HEK293 (cell line): Measurements from ENCODE around the gene TWSG1.

Experiments used
- CTCF ChIA-PET: fragments of 350-600 bp; formaldehyde crosslinking; extraction: SDS; loops from one replicate; lab custom pipeline; 2021; ENCODE audit warnings: antibody characterized with exemption; lab: Yijun Ruan, JAX
- POLR2A ChIA-PET: fragments of 300-600 bp; formaldehyde crosslinking; extraction: SDS; loops from one replicate; lab custom pipeline; 2020; ENCODE audit warnings: antibody characterized with exemption, inconsistent platforms; lab: Yijun Ruan, JAX
- H3K27ac ChIP-seq: fragments of 200-500 bp; sonication (Bioruptor generic); 2 replicates; pipeline ENCODE4 v1.5.1; 2014; ENCODE audit warnings: low read depth, low read length, control low read depth, inconsistent platforms; ENCODE audit errors: extremely low read depth
- H3K36me3 ChIP-seq, 2 experiments: fragments of 200-500 bp in 1 of 2; sonication (Bioruptor generic) in 1 of 2; 1 replicate in 1 of 2; 2 replicates in 1 of 2; pipeline ENCODE4 v1.5.1; 2014 to 2017; ENCODE audit warnings: inconsistent platforms in 2 of 2, low read length in 2 of 2; ENCODE audit not compliant: control insufficient read depth in 2 of 2, insufficient read depth in 1 of 2
- H3K4me1 ChIP-seq: fragments of 200-500 bp; sonication (Bioruptor generic); 2 replicates; pipeline ENCODE4 v1.5.1; 2014; ENCODE audit warnings: mild to moderate bottlenecking, low read length, inconsistent platforms; ENCODE audit not compliant: control insufficient read depth, insufficient read depth
- H3K4me3 ChIP-seq: 2 replicates; pipeline ENCODE4 v1.5.1; 2011; ENCODE audit warnings: low read depth, mild to moderate bottlenecking, control low read depth, low read length, moderate library complexity
- H3K9me3 ChIP-seq: fragments of 200-500 bp; sonication (Bioruptor generic); 2 replicates; pipeline ENCODE4 v1.5.1; 2014; ENCODE audit warnings: low read depth, low read length, inconsistent platforms; ENCODE audit not compliant: control insufficient read depth, insufficient read depth
- GLI2 ChIP-seq: fragments of 450-650 bp; formaldehyde crosslinking; IDR thresholded peaks from 2 replicates; pipeline ENCODE4; 2017; ENCODE audit warnings: missing biosample characterization, missing genetic modification characterization, low read depth, borderline replicate concordance
- GLI4 ChIP-seq: fragments of 450-650 bp; formaldehyde crosslinking; IDR thresholded peaks from 2 replicates; pipeline ENCODE4 v1.5.1; 2016; ENCODE audit warnings: missing biosample characterization, missing genetic modification characterization
- OSR2 ChIP-seq: fragments of 450-650 bp; formaldehyde crosslinking; IDR thresholded peaks from 2 replicates; pipeline ENCODE4 v1.5.1; 2016; ENCODE audit warnings: missing biosample characterization, missing genetic modification characterization
- PRDM1 ChIP-seq: fragments of 450-650 bp; formaldehyde crosslinking; IDR thresholded peaks from 2 replicates; pipeline ENCODE4; 2016; ENCODE audit warnings: missing biosample characterization, missing genetic modification characterization
- RBAK ChIP-seq: fragments of 450-650 bp; formaldehyde crosslinking; IDR thresholded peaks from 2 replicates; pipeline ENCODE4 v1.5.1; 2016; ENCODE audit warnings: missing biosample characterization, missing genetic modification characterization
- SP3 ChIP-seq: fragments of 450-650 bp; formaldehyde crosslinking; IDR thresholded peaks from 2 replicates; pipeline ENCODE4 v1.5.1; 2016; ENCODE audit warnings: missing biosample characterization, missing genetic modification characterization
- ZBTB8A ChIP-seq: fragments of 450-650 bp; formaldehyde crosslinking; IDR thresholded peaks from 2 replicates; pipeline ENCODE4 v1.5.1; 2016; ENCODE audit warnings: missing biosample characterization, missing genetic modification characterization
- ZEB2 ChIP-seq: fragments of 450-650 bp; formaldehyde crosslinking; IDR thresholded peaks from 2 replicates; pipeline ENCODE4 v1.5.1; 2016; ENCODE audit warnings: missing biosample characterization, missing genetic modification characterization
- ZFP3 ChIP-seq: fragments of 450-650 bp; formaldehyde crosslinking; IDR thresholded peaks from 2 replicates; pipeline ENCODE4 v1.5.1; 2016; ENCODE audit warnings: low read depth, missing biosample characterization, missing genetic modification characterization
- ZFP69B ChIP-seq: fragments of 450-650 bp; formaldehyde crosslinking; IDR thresholded peaks from 2 replicates; pipeline ENCODE4 v1.5.1; 2016; ENCODE audit warnings: missing biosample characterization, missing genetic modification characterization
- ZNF157 ChIP-seq: fragments of 450-650 bp; formaldehyde crosslinking; IDR thresholded peaks from 2 replicates; pipeline ENCODE4 v1.5.1; 2016; ENCODE audit warnings: missing biosample characterization, missing genetic modification characterization
- ZNF274 ChIP-seq, 2 experiments: fragments of 200-500 bp in 1 of 2; fragments of 450-650 bp in 1 of 2; sonication (Bioruptor generic) in 1 of 2; formaldehyde crosslinking in 1 of 2; IDR thresholded peaks; 2 replicates each; pipeline versions ENCODE4 v1.5.1 to v1.6.1; 2014 to 2016; ENCODE audit warnings: borderline replicate concordance in 1 of 2, inconsistent platforms in 1 of 2, low read length in 1 of 2, missing biosample characterization in 1 of 2, missing genetic modification characterization in 1 of 2
- ZNF335 ChIP-seq: fragments of 450-650 bp; formaldehyde crosslinking; conservative IDR thresholded peaks from 2 replicates; pipeline ENCODE4 v1.5.1; 2016; ENCODE audit warnings: missing biosample characterization, missing genetic modification characterization
- ZNF354C ChIP-seq: fragments of 450-650 bp; formaldehyde crosslinking; IDR thresholded peaks from 2 replicates; pipeline ENCODE4 v1.5.1; 2016; ENCODE audit warnings: missing biosample characterization, missing genetic modification characterization, low read depth, borderline replicate concordance
- ZNF391 ChIP-seq: fragments of 450-650 bp; formaldehyde crosslinking; IDR thresholded peaks from 2 replicates; pipeline ENCODE4 v1.5.1; 2016; ENCODE audit warnings: low read depth, missing biosample characterization, missing genetic modification characterization, borderline replicate concordance
- ZNF423 ChIP-seq: fragments of 450-650 bp; formaldehyde crosslinking; IDR thresholded peaks from 2 replicates; pipeline ENCODE4 v1.5.1; 2016; ENCODE audit warnings: missing biosample characterization, missing genetic modification characterization
- ZNF544 ChIP-seq: fragments of 450-650 bp; formaldehyde crosslinking; IDR thresholded peaks from 2 replicates; pipeline ENCODE4 v1.5.0; 2017; ENCODE audit warnings: missing biosample characterization, missing genetic modification characterization
- ZNF585B ChIP-seq: fragments of 450-650 bp; formaldehyde crosslinking; IDR thresholded peaks from 2 replicates; pipeline ENCODE4 v1.5.1; 2016; ENCODE audit warnings: missing biosample characterization, missing genetic modification characterization
- ZNF701 ChIP-seq: fragments of 450-650 bp; formaldehyde crosslinking; IDR thresholded peaks from 2 replicates; pipeline ENCODE4 v1.5.1; 2016; ENCODE audit warnings: missing biosample characterization, missing genetic modification characterization
- ZNF707 ChIP-seq: fragments of 450-650 bp; formaldehyde crosslinking; IDR thresholded peaks from 2 replicates; pipeline ENCODE4 v1.5.1; 2016; ENCODE audit warnings: missing biosample characterization, missing genetic modification characterization
- ZNF76 ChIP-seq: fragments of 450-650 bp; formaldehyde crosslinking; IDR thresholded peaks from 2 replicates; pipeline ENCODE4; 2016; ENCODE audit warnings: low read depth, missing biosample characterization, missing genetic modification characterization, borderline replicate concordance
- ZNF776 ChIP-seq: fragments of 450-650 bp; formaldehyde crosslinking; IDR thresholded peaks from 2 replicates; pipeline ENCODE4 v1.5.0; 2017; ENCODE audit warnings: missing biosample characterization, missing genetic modification characterization, borderline replicate concordance
- ZSCAN23 ChIP-seq: fragments of 450-650 bp; formaldehyde crosslinking; IDR thresholded peaks from 2 replicates; pipeline ENCODE4 v1.5.1; 2016; ENCODE audit warnings: missing biosample characterization, missing genetic modification characterization
- ZSCAN30 ChIP-seq: fragments of 450-650 bp; IDR thresholded peaks from 2 replicates; pipeline ENCODE4 v1.5.1; 2018; ENCODE audit warnings: missing biosample characterization, mild to moderate bottlenecking, missing genetic modification characterization, moderate library complexity
- TF ChIP-seq, protein P1 (sequence below): fragments of 450-650 bp; formaldehyde crosslinking; IDR thresholded peaks from 2 replicates; pipeline ENCODE4 v1.5.1; 2016; ENCODE audit warnings: missing biosample characterization, missing genetic modification characterization, borderline replicate concordance
- TF ChIP-seq, protein P2 (sequence below): fragments of 450-650 bp; formaldehyde crosslinking; IDR thresholded peaks from 2 replicates; pipeline ENCODE4 v1.5.1; 2016; ENCODE audit warnings: missing biosample characterization, missing genetic modification characterization
- TF ChIP-seq, protein P3 (sequence below): fragments of 450-650 bp; formaldehyde crosslinking; IDR thresholded peaks from 2 replicates; pipeline ENCODE4 v1.5.1; 2016; ENCODE audit warnings: missing biosample characterization, missing genetic modification characterization
- TF ChIP-seq, protein P4 (sequence below): fragments of 450-650 bp; formaldehyde crosslinking; IDR thresholded peaks from 2 replicates; pipeline ENCODE4 v1.5.1; 2016; ENCODE audit warnings: missing biosample characterization, missing genetic modification characterization
- TF ChIP-seq, protein P5 (sequence below): fragments of 450-650 bp; formaldehyde crosslinking; IDR thresholded peaks from 2 replicates; pipeline ENCODE4 v1.5.1; 2016; ENCODE audit warnings: missing biosample characterization, missing genetic modification characterization

Gene TWSG1

DNA sequence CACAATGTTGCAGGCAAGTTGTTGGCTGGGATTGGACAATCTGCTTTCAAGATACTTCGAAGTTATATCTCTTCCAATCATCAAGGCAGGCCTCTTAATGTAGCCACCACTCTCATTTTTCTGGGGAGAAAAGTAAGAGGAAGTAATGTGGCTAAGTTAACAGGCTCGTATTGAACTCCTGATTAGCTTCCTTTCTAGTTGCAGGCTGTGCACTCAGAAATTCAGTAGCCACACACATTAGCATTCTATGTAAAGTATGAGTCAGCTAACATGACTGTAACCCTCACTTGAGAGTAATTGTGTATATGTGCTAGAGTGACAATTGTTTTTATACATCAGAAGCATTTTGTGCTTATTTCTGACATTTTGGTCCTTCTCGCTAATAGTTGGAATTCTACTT is 3.3 kb downstream of the TWSG1 start:
- Histone ChIP-seq H3K36me3 (peaks cover 16 to 40% of the 10 kb centered on the region in 2 experiments), H3K4me3 (no peak overlapping the region)
- CTCF ChIA-PET: interaction anchor here (0.9 to 1.4 kb wide), 2 partner anchors 11 to 237 kb away, joined by 3 to 4 read pairs; no protein-coding TSS in a partner anchor
- TF ChIP-seq PRDM1 (tag by site-specific recombination): peak; percentile 38; the same call in 1 of the 2 replicates
- TF ChIP-seq, protein P1, sequence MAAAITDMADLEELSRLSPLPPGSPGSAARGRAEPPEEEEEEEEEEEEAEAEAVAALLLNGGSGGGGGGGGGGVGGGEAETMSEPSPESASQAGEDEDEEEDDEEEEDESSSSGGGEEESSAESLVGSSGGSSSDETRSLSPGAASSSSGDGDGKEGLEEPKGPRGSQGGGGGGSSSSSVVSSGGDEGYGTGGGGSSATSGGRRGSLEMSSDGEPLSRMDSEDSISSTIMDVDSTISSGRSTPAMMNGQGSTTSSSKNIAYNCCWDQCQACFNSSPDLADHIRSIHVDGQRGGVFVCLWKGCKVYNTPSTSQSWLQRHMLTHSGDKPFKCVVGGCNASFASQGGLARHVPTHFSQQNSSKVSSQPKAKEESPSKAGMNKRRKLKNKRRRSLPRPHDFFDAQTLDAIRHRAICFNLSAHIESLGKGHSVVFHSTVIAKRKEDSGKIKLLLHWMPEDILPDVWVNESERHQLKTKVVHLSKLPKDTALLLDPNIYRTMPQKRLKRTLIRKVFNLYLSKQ (tag by site-specific recombination): no peak
- no peak for TF ChIP-seq SP3 (tag by site-specific recombination)
- TF ChIP-seq ZFP69B (tag by site-specific recombination): no peak
- TF ChIP-seq OSR2 (tag by site-specific recombination): peak; percentile 68
- TF ChIP-seq, protein P2, sequence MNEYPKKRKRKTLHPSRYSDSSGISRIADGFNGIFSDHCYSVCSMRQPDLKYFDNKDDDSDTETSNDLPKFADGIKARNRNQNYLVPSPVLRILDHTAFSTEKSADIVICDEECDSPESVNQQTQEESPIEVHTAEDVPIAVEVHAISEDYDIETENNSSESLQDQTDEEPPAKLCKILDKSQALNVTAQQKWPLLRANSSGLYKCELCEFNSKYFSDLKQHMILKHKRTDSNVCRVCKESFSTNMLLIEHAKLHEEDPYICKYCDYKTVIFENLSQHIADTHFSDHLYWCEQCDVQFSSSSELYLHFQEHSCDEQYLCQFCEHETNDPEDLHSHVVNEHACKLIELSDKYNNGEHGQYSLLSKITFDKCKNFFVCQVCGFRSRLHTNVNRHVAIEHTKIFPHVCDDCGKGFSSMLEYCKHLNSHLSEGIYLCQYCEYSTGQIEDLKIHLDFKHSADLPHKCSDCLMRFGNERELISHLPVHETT (tag by site-specific recombination): no peak
- TF ChIP-seq, protein P3, sequence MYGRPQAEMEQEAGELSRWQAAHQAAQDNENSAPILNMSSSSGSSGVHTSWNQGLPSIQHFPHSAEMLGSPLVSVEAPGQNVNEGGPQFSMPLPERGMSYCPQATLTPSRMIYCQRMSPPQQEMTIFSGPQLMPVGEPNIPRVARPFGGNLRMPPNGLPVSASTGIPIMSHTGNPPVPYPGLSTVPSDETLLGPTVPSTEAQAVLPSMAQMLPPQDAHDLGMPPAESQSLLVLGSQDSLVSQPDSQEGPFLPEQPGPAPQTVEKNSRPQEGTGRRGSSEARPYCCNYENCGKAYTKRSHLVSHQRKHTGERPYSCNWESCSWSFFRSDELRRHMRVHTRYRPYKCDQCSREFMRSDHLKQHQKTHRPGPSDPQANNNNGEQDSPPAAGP: no peak
- no peak for TF ChIP-seq ZNF585B (tag by site-specific recombination)
- no peak for TF ChIP-seq ZSCAN30 (tag by site-specific recombination)
- TF ChIP-seq, all 188 proteins: peak for 2
- Histone ChIP-seq H3K4me1 (no peaks in the 10 kb centered on the region), H3K27ac (no peak overlapping the region), H3K9me3 (no peaks in the 10 kb centered on the region)
- POLR2A ChIA-PET: interaction anchor here (1.0 kb wide), 1 partner anchor 201 kb away, joined by 3 read pairs; the partner anchor contains the start of gene ANKRD12

DNA sequence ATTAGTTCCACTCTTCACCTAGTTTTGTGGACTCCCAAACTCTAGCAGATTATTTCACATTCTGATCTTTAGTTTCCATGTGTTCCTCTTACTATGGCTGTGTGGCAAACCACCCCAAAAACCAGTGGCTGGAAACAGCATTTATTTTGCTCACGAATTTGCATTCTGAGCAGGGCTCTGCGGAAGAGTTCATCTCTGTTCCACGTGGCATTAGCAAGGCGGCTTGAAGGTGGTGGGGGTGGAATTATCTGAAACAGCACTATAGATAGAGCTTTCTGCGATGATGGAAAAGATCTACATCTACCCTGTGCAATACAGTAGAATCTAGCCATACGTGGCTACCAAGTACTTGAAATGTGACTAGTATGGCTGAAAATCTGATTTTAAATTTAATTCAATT is 5.9 kb downstream of the TWSG1 start:
- Histone ChIP-seq H3K36me3 (peaks cover 29 to 49% of the 10 kb centered on the region in 2 experiments), H3K27ac (no peak overlapping the region), H3K4me1 (no peaks in the 10 kb centered on the region), H3K9me3 (no peaks in the 10 kb centered on the region), H3K4me3 (no peak overlapping the region)
- TF ChIP-seq ZNF335 (tag by site-specific recombination): no peak
- TF ChIP-seq, protein P4, sequence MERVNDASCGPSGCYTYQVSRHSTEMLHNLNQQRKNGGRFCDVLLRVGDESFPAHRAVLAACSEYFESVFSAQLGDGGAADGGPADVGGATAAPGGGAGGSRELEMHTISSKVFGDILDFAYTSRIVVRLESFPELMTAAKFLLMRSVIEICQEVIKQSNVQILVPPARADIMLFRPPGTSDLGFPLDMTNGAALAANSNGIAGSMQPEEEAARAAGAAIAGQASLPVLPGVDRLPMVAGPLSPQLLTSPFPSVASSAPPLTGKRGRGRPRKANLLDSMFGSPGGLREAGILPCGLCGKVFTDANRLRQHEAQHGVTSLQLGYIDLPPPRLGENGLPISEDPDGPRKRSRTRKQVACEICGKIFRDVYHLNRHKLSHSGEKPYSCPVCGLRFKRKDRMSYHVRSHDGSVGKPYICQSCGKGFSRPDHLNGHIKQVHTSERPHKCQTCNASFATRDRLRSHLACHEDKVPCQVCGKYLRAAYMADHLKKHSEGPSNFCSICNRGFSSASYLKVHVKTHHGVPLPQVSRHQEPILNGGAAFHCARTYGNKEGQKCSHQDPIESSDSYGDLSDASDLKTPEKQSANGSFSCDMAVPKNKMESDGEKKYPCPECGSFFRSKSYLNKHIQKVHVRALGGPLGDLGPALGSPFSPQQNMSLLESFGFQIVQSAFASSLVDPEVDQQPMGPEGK (tag by site-specific recombination): no peak
- TF ChIP-seq ZBTB8A: no peak
- TF ChIP-seq ZNF776 (tag by site-specific recombination): no peak
- no peak for TF ChIP-seq ZNF544 (tag by site-specific recombination)
- TF ChIP-seq ZNF707 (tag by site-specific recombination): no peak
- TF ChIP-seq ZNF76 (tag by site-specific recombination): no peak
- TF ChIP-seq ZNF274 (IDR thresholded peaks at IDR 0.05; ENCODE audit: low read length): no peak
- no peak for TF ChIP-seq ZNF274 (tag by site-specific recombination; IDR thresholded peaks at IDR 0.05; ENCODE audit: borderline replicate concordance)
- TF ChIP-seq ZNF701: no peak
- no peak for TF ChIP-seq ZFP3
- no peak for TF ChIP-seq ZNF423
- TF ChIP-seq, protein P5, sequence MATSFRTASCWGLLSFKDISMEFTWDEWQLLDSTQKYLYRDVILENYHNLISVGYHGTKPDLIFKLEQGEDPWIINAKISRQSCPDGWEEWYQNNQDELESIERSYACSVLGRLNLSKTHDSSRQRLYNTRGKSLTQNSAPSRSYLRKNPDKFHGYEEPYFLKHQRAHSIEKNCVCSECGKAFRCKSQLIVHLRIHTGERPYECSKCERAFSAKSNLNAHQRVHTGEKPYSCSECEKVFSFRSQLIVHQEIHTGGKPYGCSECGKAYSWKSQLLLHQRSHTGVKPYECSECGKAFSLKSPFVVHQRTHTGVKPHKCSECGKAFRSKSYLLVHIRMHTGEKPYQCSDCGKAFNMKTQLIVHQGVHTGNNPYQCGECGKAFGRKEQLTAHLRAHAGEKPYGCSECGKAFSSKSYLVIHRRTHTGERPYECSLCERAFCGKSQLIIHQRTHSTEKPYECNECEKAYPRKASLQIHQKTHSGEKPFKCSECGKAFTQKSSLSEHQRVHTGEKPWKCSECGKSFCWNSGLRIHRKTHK: no peak
- TF ChIP-seq ZNF391 (tag by site-specific recombination): no peak
- no peak for TF ChIP-seq ZNF157 (tag by site-specific recombination)
- TF ChIP-seq GLI4: no peak
- TF ChIP-seq ZNF354C (tag by site-specific recombination): no peak
- no peak for TF ChIP-seq ZEB2 (tag by site-specific recombination)
- TF ChIP-seq ZSCAN23: no peak
- no peak for TF ChIP-seq RBAK
- no peak for TF ChIP-seq GLI2 (tag by site-specific recombination)
- ChIA-PET POLR2A (no interaction called here), CTCF (interaction anchor here (0.5 to 0.6 kb wide), 2 partner anchors 131 to 955 kb away, joined by 3 read pairs; no protein-coding TSS in a partner anchor)
